ENCODE measurements around the gene IAPP. TPM values are rescaled to one million over a fixed set of nuclear protein-coding genes. Genes with fewer than 3 reads are reported as not detected.
"Not testable (repeated sequence)": the region's sequence is repeated elsewhere in the genome, so short reads cannot be mapped to it uniquely, and the experiment has no call there.

Gene IAPP
- total RNA-seq, 1 donor from 2014 or later = not detected

DNA sequence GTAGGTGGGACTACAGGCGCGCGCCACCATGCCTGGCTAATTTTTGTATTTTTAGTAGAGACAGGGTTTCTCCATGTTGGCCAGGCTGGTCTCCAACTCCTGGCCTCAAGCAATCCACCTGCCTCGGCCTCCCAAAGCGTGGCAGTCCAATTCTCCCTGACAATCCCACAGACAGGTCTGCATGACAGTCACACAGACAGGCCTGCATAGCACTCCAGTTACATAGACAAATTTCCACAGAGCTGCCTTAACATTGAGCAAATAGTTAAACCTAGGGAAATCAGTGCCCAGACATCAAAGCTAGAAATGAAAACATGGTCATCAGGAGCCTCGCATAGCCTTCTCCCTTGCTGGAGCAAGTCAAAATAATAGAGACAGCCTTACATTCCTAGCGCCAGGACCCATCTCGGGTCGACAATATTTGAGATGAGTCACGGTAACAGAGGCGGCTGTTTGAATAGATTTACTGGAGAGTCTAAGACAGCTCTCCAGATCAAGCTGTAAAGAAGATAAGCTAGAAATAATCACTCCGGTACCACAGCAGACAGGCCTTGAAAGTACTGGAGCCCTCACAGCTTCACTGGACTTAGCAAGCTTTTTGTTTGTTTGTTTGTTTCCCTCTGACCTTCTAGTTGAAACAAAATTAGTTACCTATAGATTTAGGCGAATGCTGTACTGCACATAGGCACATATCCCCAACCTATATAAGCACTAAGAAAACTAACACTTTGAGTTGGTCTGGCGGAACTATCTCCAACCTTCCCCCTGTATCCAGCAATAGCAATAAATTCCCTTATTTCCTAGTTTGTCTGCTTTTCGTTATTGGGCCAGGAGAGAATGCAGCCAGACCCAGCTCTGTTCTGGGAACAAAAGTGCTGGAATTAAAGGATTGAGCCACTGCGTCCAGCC, 40.9 kb downstream of the IAPP start:
- Mint-ChIP-seq H3K27ac (no peak overlapping the region), H3K27me3 (ENCODE audit: low read depth) (no peaks in the 10 kb centered on the region), H3K9me3 (no peaks in the 10 kb centered on the region), H3K4me1 (no peaks in the 10 kb centered on the region), H3K4me3 (no peak overlapping the region), H3K36me3 (no peaks in the 10 kb centered on the region)
- no peak for DNase-seq (ENCODE audit: low spot score in 2 of 2, unreplicated experiment in 2 of 2)
- TF ChIP-seq, protein P1, sequence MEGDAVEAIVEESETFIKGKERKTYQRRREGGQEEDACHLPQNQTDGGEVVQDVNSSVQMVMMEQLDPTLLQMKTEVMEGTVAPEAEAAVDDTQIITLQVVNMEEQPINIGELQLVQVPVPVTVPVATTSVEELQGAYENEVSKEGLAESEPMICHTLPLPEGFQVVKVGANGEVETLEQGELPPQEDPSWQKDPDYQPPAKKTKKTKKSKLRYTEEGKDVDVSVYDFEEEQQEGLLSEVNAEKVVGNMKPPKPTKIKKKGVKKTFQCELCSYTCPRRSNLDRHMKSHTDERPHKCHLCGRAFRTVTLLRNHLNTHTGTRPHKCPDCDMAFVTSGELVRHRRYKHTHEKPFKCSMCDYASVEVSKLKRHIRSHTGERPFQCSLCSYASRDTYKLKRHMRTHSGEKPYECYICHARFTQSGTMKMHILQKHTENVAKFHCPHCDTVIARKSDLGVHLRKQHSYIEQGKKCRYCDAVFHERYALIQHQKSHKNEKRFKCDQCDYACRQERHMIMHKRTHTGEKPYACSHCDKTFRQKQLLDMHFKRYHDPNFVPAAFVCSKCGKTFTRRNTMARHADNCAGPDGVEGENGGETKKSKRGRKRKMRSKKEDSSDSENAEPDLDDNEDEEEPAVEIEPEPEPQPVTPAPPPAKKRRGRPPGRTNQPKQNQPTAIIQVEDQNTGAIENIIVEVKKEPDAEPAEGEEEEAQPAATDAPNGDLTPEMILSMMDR (IDR thresholded peaks at IDR 0.05; ENCODE audit: unreplicated experiment) = no peak

DNA sequence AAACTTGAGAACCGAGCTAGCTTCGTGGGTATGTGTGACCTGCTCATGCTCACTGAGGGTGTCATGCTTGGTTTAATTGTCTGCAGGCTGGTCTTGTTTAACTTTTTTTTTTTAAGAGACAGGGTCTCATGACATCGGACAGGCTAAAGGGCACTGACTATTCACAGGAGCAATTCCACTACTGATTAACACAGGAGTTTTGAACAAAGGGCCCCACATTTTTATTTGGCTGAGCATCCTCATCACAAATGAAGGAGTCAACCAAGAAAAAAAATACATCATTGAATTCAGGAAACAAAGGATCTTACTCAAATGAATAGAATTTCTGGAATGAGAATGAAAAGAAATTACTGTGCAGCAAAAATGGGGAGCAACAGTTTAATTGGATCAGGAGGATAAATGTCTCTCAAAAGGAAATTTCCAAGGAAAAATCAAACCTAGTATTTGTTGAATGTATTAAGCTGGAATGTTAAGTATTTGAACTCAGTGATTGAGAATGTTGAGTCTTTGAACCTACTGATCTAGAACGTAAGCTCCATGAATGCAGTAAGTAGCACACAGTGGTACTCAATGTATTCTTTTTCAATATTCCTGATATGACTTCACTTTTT, 43.9 kb downstream of the IAPP start:
- H3K27ac Mint-ChIP-seq = no peak overlapping the region
- no peaks in the 10 kb centered on the region for H3K9me3 Mint-ChIP-seq
- DNase-seq (ENCODE audit: low spot score in 2 of 2, unreplicated experiment in 2 of 2) = no peak
- TF ChIP-seq, protein P1 (IDR thresholded peaks at IDR 0.05; ENCODE audit: unreplicated experiment) = no peak
- no peak overlapping the region for H3K4me3 Mint-ChIP-seq
- no peaks in the 10 kb centered on the region for H3K27me3 Mint-ChIP-seq (ENCODE audit: low read depth)
- H3K36me3 Mint-ChIP-seq = no peaks in the 10 kb centered on the region
- H3K4me1 Mint-ChIP-seq = no peaks in the 10 kb centered on the region

DNA sequence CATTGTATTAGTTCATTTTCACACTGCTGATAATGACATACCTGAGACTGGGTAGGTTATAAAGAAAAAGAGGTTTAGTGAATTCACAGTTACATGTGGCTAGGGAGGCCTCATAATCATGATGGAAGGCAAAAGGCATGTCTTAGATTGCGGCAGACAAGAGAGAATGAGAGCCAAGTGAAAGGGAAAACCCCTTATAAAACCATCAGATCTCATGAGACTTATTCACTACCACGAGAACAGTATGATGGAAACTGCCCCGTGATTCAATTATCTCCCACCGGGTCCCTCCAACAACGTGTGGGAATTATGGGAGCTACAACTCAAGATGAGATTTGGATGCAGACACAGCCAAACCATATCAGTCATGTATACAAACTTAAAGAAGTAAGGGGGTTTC, 45.7 kb downstream of the IAPP start:
- H3K36me3 Mint-ChIP-seq; H3K27ac Mint-ChIP-seq; H3K4me1 Mint-ChIP-seq; H3K4me3 Mint-ChIP-seq; H3K27me3 Mint-ChIP-seq (ENCODE audit: low read depth); H3K9me3 Mint-ChIP-seq; DNase-seq (ENCODE audit: low spot score in 2 of 2, unreplicated experiment in 2 of 2): not testable (repeated sequence)

DNA sequence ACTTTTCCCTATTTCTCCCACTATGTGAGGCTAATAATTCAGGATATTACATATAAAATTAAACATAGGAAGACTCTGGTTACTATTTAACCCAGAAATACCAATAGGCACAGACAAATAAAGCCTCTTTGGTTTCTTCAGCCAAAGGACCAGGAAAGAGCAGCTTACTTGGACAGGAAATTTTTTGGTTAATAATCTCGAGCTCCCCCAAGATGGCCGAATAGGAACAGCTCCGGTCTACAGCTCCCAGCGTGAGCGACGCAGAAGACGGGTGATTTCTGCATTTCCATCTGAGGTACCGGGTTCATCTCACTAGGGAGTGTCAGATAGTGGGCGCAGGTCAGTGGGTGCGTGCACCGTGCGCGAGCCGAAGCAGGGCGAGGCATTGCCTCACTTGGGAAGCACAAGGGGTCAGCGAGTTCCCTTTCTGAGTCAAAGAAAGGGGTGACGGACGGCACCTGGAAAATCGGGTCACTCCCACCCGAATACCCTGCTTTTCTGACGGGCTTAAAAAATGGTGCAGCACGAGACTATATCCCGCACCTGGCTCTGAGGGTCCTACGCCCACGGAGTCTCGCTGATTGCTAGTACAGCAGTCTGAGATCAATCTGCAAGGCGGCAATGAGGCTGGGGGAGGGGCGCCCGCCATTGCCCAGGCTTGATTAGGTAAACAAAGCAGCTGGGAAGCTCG, 46.5 kb downstream of the IAPP start:
- not testable (repeated sequence) for DNase-seq (ENCODE audit: low spot score in 2 of 2, unreplicated experiment in 2 of 2); H3K27me3 Mint-ChIP-seq (ENCODE audit: low read depth); H3K36me3 Mint-ChIP-seq; H3K4me1 Mint-ChIP-seq; H3K9me3 Mint-ChIP-seq; H3K27ac Mint-ChIP-seq; H3K4me3 Mint-ChIP-seq

DNA sequence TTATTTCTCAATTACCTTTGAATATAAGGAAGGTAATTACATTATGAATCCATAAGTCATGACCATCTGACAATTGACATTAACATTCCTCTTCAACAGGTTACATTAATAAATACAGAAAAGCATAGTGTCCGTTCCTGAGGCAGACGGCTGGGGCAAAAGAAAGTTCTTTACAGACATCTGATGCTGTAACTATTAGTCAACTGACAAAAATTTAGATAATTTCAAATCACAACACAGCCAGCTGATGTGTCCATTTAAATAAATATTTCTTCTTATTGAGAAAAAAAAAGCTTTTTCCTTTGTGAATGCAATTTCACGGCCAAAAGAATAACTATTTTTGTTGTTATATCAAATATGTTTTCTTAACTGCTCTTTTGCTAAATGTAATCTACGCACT, 55.5 kb downstream of the IAPP start:
- Mint-ChIP-seq H3K36me3 (no peaks in the 10 kb centered on the region), H3K4me1 (peaks cover 7% of the 10 kb centered on the region), H3K27me3 (ENCODE audit: low read depth) (no peaks in the 10 kb centered on the region), H3K4me3 (no peak overlapping the region), H3K27ac (no peak overlapping the region), H3K9me3 (peaks cover 5% of the 10 kb centered on the region)
- TF ChIP-seq, protein P1 (IDR thresholded peaks at IDR 0.05; ENCODE audit: unreplicated experiment) = no peak
- DNase-seq (ENCODE audit: low spot score in 2 of 2, unreplicated experiment in 2 of 2) = no peak

Other genes starting within 250 kb of the IAPP start
- gene SLCO1B1, start 241.7 kb upstream of the IAPP start, total RNA-seq = 0.09 to 0.11 TPM in 2 of 3 replicates, not detected in the other
- gene SLCO1A2, start 38.0 kb upstream of the IAPP start, total RNA-seq = 3.9 to 4.6 TPM (median 4.4 TPM) in 3 replicates
- gene PYROXD1, start 64.8 kb downstream of the IAPP start, total RNA-seq = 12.2 to 13.4 TPM (median 13.1 TPM) in 3 replicates
- 15.7 to 17.8 TPM (median 17.4 TPM) in 3 replicates for gene RECQL, start 128.7 kb downstream of the IAPP start, total RNA-seq
- 29.2 to 30.7 TPM (median 29.6 TPM) in 3 replicates for gene GOLT1B, start 128.9 kb downstream of the IAPP start, total RNA-seq
- not detected in 3 replicates for gene SPX, start 153.4 kb downstream of the IAPP start, total RNA-seq
- not detected in 3 replicates for gene GYS2, start 231.9 kb downstream of the IAPP start, total RNA-seq